Astrocyte (in vitro differentiated cells and primary cell): ENCODE measurements around the gene FRZB. TPM values are rescaled to one million over a fixed set of nuclear protein-coding genes. Genes with fewer than 3 reads are reported as not detected.

Experiments used
- DNase-seq: peaks from one replicate; pipeline ENCODE4 v3.0.0-alpha.2; 2010; ENCODE audit warnings: low read depth
- FAIRE-seq: peaks from 2 replicates; lab custom pipeline; 2011; peaks lifted over from hg19 to GRCh38; lab: Jason Lieb, UNC
- H2AFZ ChIP-seq: 2 replicates; pipeline ENCODE4 v1.6.0; 2012; ENCODE audit warnings: low read depth, low read length, inconsistent platforms
- H3K27ac ChIP-seq: 2 replicates; pipeline ENCODE4 v1.5.1; 2011; ENCODE audit warnings: low read depth, low read length, inconsistent platforms
- H3K27me3 ChIP-seq: 2 replicates; pipeline ENCODE4 v1.6.0; 2011; ENCODE audit warnings: low read length, inconsistent platforms; ENCODE audit not compliant: insufficient read depth
- H3K36me3 ChIP-seq: 2 replicates; pipeline ENCODE4 v1.5.1; 2011; ENCODE audit warnings: low read length, inconsistent platforms; ENCODE audit not compliant: insufficient read depth
- H3K4me1 ChIP-seq: 2 replicates; pipeline ENCODE4 v1.5.1; 2011; ENCODE audit warnings: low read length, inconsistent platforms; ENCODE audit not compliant: insufficient read depth
- H3K4me2 ChIP-seq: 2 replicates; pipeline ENCODE4 v1.6.0; 2012; ENCODE audit warnings: low read length, inconsistent platforms
- H3K4me3 ChIP-seq: 2 replicates; pipeline ENCODE4 v1.5.1; 2011; ENCODE audit warnings: low read depth, mild to moderate bottlenecking, low read length, inconsistent platforms; ENCODE audit not compliant: insufficient read depth
- H3K79me2 ChIP-seq: 2 replicates; pipeline ENCODE4 v1.6.0; 2012; ENCODE audit warnings: mild to moderate bottlenecking, low read length, inconsistent platforms; ENCODE audit not compliant: insufficient read depth
- H3K9ac ChIP-seq: 2 replicates; pipeline ENCODE4 v1.6.0; 2012; ENCODE audit warnings: mild to moderate bottlenecking, low read length, inconsistent platforms
- H3K9me3 ChIP-seq: 2 replicates; pipeline ENCODE4 v1.5.1; 2012; ENCODE audit warnings: low read depth, mild to moderate bottlenecking, low read length, inconsistent platforms; ENCODE audit not compliant: insufficient read depth
- H4K20me1 ChIP-seq: 2 replicates; pipeline ENCODE4 v1.6.0; 2012; ENCODE audit warnings: low read length, inconsistent platforms; ENCODE audit not compliant: insufficient read depth
- H3K27ac Mint-ChIP-seq: one replicate; pipeline ENCODE4 v1.8.0; 2021; ENCODE audit warnings: mild to moderate bottlenecking, mixed read lengths; ENCODE audit not compliant: unreplicated experiment
- H3K27me3 Mint-ChIP-seq: one replicate; pipeline ENCODE4 v1.8.0; 2021; ENCODE audit warnings: low read depth, mixed read lengths; ENCODE audit not compliant: unreplicated experiment
- H3K36me3 Mint-ChIP-seq: one replicate; pipeline ENCODE4 v1.8.0; 2021; ENCODE audit warnings: low read depth, mixed read lengths; ENCODE audit not compliant: unreplicated experiment
- H3K4me1 Mint-ChIP-seq: one replicate; pipeline ENCODE4 v1.8.0; 2021; ENCODE audit warnings: low read depth, mixed read lengths; ENCODE audit not compliant: unreplicated experiment
- H3K4me3 Mint-ChIP-seq: one replicate; pipeline ENCODE4 v1.8.0; 2021; ENCODE audit warnings: mild to moderate bottlenecking, moderate library complexity, mixed read lengths; ENCODE audit not compliant: unreplicated experiment
- H3K9me3 Mint-ChIP-seq: one replicate; pipeline ENCODE4 v1.8.0; 2021; ENCODE audit warnings: mild to moderate bottlenecking, mixed read lengths; ENCODE audit not compliant: unreplicated experiment
- CTCF ChIP-seq: IDR thresholded peaks from 2 replicates; pipeline ENCODE4 v1.5.1; 2011; ENCODE audit warnings: low read depth, mild to moderate bottlenecking, inconsistent platforms, low read length, moderate library complexity; ENCODE audit not compliant: insufficient read depth
- EZH2 ChIP-seq: IDR thresholded peaks from 2 replicates; pipeline ENCODE4 v1.6.1; 2012; ENCODE audit warnings: mild to moderate bottlenecking, low read length, inconsistent platforms; ENCODE audit not compliant: insufficient read depth
- total RNA-seq: library from RNA; stranded (reverse); gene quantifications from 2 replicates; pipeline ENCODE4 v1.2.1, GENCODE V29; 2021

FRZB gene
- total RNA-seq, 1 donor from 2014 or later, result 0.77 TPM

- no peak for FAIRE-seq
- H3K9ac ChIP-seq, result no peak overlapping the region
- Mint-ChIP-seq H3K27ac (peak overlapping the region; percentile 75), H3K4me1 (peaks cover 27% of the 10 kb centered on the region), H3K27me3 (no peaks in the 10 kb centered on the region), H3K36me3 (peaks cover 15% of the 10 kb centered on the region), H3K4me3 (no peak overlapping the region), H3K9me3 (no peaks in the 10 kb centered on the region)
- no peak overlapping the region for H3K4me3 ChIP-seq
- H3K27ac ChIP-seq, result peak overlapping the region; percentile 41
- H3K36me3 ChIP-seq, result peaks cover 19% of the 10 kb centered on the region
- DNase-seq, result no peak
- TF ChIP-seq EZH2, result no peak
- no peak for TF ChIP-seq CTCF
- H4K20me1 ChIP-seq, result peaks cover 7% of the 10 kb centered on the region
- no peak overlapping the region for H2AFZ ChIP-seq
- H3K79me2 ChIP-seq, result no peaks in the 10 kb centered on the region
- no peaks in the 10 kb centered on the region for H3K27me3 ChIP-seq
- peak overlapping the region; percentile 59 for H3K4me2 ChIP-seq
- no peaks in the 10 kb centered on the region for H3K9me3 ChIP-seq
- peaks cover 14% of the 10 kb centered on the region for H3K4me1 ChIP-seq
Measured at GRCh38 chr2:182914852-182915251, 48.4 kb upstream of the FRZB start.

GRCh38 chr2:182913064-182913463, 46.6 kb upstream of the FRZB start:
- no peak overlapping the region for H3K4me2 ChIP-seq
- H3K27me3 ChIP-seq, result no peaks in the 10 kb centered on the region
- Mint-ChIP-seq H3K4me1 (peaks cover 21% of the 10 kb centered on the region), H3K36me3 (peaks cover 13% of the 10 kb centered on the region), H3K27me3 (no peaks in the 10 kb centered on the region), H3K9me3 (no peaks in the 10 kb centered on the region), H3K4me3 (no peak overlapping the region), H3K27ac (no peak overlapping the region)
- no peak overlapping the region for H2AFZ ChIP-seq
- H3K4me3 ChIP-seq, result no peak overlapping the region
- H3K4me1 ChIP-seq, result peaks cover 14% of the 10 kb centered on the region
- no peak for TF ChIP-seq EZH2
- TF ChIP-seq CTCF, result no peak
- peaks cover 7% of the 10 kb centered on the region for H4K20me1 ChIP-seq
- no peak overlapping the region for H3K9ac ChIP-seq
- no peak for DNase-seq
- no peak overlapping the region for H3K27ac ChIP-seq
- no peaks in the 10 kb centered on the region for H3K9me3 ChIP-seq
- FAIRE-seq, result no peak
- peaks cover 19% of the 10 kb centered on the region for H3K36me3 ChIP-seq
- H3K79me2 ChIP-seq, result no peaks in the 10 kb centered on the region

DNA sequence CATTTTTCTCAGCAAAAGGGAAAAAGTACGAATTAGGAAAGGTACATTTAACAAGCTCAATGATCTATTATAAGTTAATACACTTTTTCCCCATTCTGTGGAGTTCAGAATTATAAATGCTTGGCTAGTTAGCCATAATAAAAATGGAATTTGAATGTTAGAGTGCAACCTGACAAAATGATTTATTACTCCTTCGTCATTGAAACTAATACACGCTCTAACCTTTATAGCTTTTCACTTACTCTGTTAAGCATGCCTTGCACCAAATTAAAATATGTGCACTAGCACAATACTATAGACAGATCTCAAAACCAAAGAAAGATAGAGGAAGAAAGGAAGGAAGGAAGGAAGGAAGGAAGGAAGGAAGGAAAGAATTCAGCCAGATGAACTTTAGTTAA, 46.1 kb upstream of the FRZB start:
- Histone ChIP-seq H3K36me3 (peaks cover 19% of the 10 kb centered on the region), H3K4me2 (no peak overlapping the region), H3K4me3 (no peak overlapping the region), H3K4me1 (peaks cover 14% of the 10 kb centered on the region), H3K9ac (no peak overlapping the region), H3K79me2 (no peaks in the 10 kb centered on the region), H2AFZ (no peak overlapping the region), H3K27ac (no peak overlapping the region), H4K20me1 (peaks cover 7% of the 10 kb centered on the region), H3K9me3 (no peaks in the 10 kb centered on the region), H3K27me3 (no peaks in the 10 kb centered on the region)
- Mint-ChIP-seq H3K27me3 (no peaks in the 10 kb centered on the region), H3K9me3 (no peaks in the 10 kb centered on the region), H3K27ac (no peak overlapping the region), H3K36me3 (peaks cover 17% of the 10 kb centered on the region), H3K4me1 (peaks cover 19% of the 10 kb centered on the region), H3K4me3 (no peak overlapping the region)
- DNase-seq (no peak), FAIRE-seq (no peak)
- TF ChIP-seq EZH2, result no peak
- no peak for TF ChIP-seq CTCF
